Panc1 (cell line): ENCODE measurements around the gene MAGIX. TPM values are rescaled to one million over a fixed set of nuclear protein-coding genes. Genes with fewer than 3 reads are reported as not detected.
"Not testable (repeated sequence)": the region's sequence is repeated elsewhere in the genome, so short reads cannot be mapped to it uniquely, and the experiment has no call there.

Source experiments
- ATAC-seq: fragments of 200-7000 bp; cut with Tn5 transposase; 2 replicates; pipeline ENCODE4 v1.9.1; 2020; ENCODE audit warnings: mild to moderate bottlenecking, moderate library complexity
- BruUV-seq: library from RNA; stranded (reverse); fragments of 400-500 nt; replicated peaks from 2 replicates; lab custom pipeline; 2021; lab: Mats Ljungman, UMichigan
- CTCF ChIA-PET: fragments of 300-600 bp; sonication (Branson Sonifier 250); formaldehyde crosslinking; loops from one replicate; lab custom pipeline; 2022; ENCODE audit warnings: antibody characterized with exemption; lab: Charles Lee
- POLR2A ChIA-PET: fragments of 300-600 bp; sonication (Branson Sonifier 250); formaldehyde crosslinking; loops from one replicate; lab custom pipeline; 2022; ENCODE audit warnings: antibody characterized with exemption; lab: Charles Lee
- DNase-seq: peaks from one replicate; pipeline ENCODE4 v3.0.0-alpha.2; 2010; ENCODE audit warnings: low read depth, low spot score
- H3K27ac ChIP-seq: 2 replicates; pipeline ENCODE4 v1.5.1; 2011; ENCODE audit warnings: mild to moderate bottlenecking, low read length, inconsistent platforms
- H3K27me3 ChIP-seq: fragments of 200-500 bp; sonication (Bioruptor generic); 2 replicates; pipeline ENCODE4 v1.6.0; 2014; ENCODE audit warnings: low read length, inconsistent platforms; ENCODE audit not compliant: control insufficient read depth, insufficient read depth
- H3K36me3 ChIP-seq: fragments of 200-500 bp; sonication (Bioruptor generic); 2 replicates; pipeline ENCODE4 v1.5.1; 2014; ENCODE audit warnings: inconsistent platforms, mild to moderate bottlenecking, low read length, moderate library complexity; ENCODE audit not compliant: control insufficient read depth, insufficient read depth
- H3K4me1 ChIP-seq: 2 replicates; pipeline ENCODE4 v1.5.1; 2011; ENCODE audit warnings: inconsistent platforms, mild to moderate bottlenecking, low read length, moderate library complexity; ENCODE audit not compliant: control insufficient read depth, insufficient read depth
- H3K4me3 ChIP-seq, 2 experiments: 2 replicates each; pipeline ENCODE4 v1.5.1; 2011 to 2012; ENCODE audit warnings: low read depth in 2 of 2, low read length in 2 of 2, mild to moderate bottlenecking in 2 of 2, inconsistent platforms in 1 of 2, moderate library complexity in 1 of 2
- H3K9me3 ChIP-seq: fragments of 200-500 bp; sonication (Bioruptor generic); 2 replicates; pipeline ENCODE4 v1.5.1; 2014; ENCODE audit warnings: low read depth, mild to moderate bottlenecking, inconsistent platforms, low read length, moderate library complexity; ENCODE audit not compliant: control insufficient read depth, insufficient read depth
- POLR2AphosphoS5 ChIP-seq: IDR thresholded peaks from 2 replicates; pipeline ENCODE4 v1.6.1; 2012; ENCODE audit warnings: mild to moderate bottlenecking, low read depth, low read length, moderate library complexity
- SIN3A ChIP-seq: IDR thresholded peaks from 2 replicates; pipeline ENCODE4 v1.6.1; 2012; ENCODE audit warnings: low read depth, mild to moderate bottlenecking, low read length, moderate library complexity, borderline replicate concordance; ENCODE audit not compliant: insufficient read depth
- TCF7L2 ChIP-seq: IDR thresholded peaks from 2 replicates; pipeline ENCODE4 v1.6.1; 2011; ENCODE audit warnings: mild to moderate bottlenecking, low read depth, low read length, inconsistent platforms
- in situ Hi-C: cut with HindIII; loops from 2 replicates; pipeline ENCODE4 v1.10.0; 2016; ENCODE audit warnings: low sequenced_read_pairs, low pct_unique_long_range_greater_than_20kb
- intact Hi-C: fragments of 100-400 bp; cut with micrococcal nuclease; formaldehyde crosslinking; loops from one replicate; pipeline ENCODE4 v1.10.0; 2022; ENCODE audit not compliant: unreplicated experiment
- total RNA-seq: library from RNA; stranded (reverse); gene quantifications from one replicate; pipeline ENCODE4 v1.2.1, GENCODE V29; 2021; ENCODE audit not compliant: unreplicated experiment
- TF ChIP-seq, protein P1 (sequence below), 2 experiments: IDR thresholded peaks; 2 replicates each; pipeline ENCODE4 v1.6.1; 2011 to 2012; ENCODE audit warnings: low read depth in 2 of 2, control low read depth in 1 of 2, low read length in 1 of 2, mild to moderate bottlenecking in 1 of 2, moderate library complexity in 1 of 2; ENCODE audit not compliant: insufficient read depth in 1 of 2
- TF ChIP-seq, protein P2 (sequence below): fragments of 450-650 bp; IDR thresholded peaks from 2 replicates; pipeline ENCODE4 v1.5.1; 2017; ENCODE audit warnings: mild to moderate bottlenecking

Gene MAGIX
- total RNA-seq, 1 experiment from 2014 or later, result 3.8 TPM

DNA sequence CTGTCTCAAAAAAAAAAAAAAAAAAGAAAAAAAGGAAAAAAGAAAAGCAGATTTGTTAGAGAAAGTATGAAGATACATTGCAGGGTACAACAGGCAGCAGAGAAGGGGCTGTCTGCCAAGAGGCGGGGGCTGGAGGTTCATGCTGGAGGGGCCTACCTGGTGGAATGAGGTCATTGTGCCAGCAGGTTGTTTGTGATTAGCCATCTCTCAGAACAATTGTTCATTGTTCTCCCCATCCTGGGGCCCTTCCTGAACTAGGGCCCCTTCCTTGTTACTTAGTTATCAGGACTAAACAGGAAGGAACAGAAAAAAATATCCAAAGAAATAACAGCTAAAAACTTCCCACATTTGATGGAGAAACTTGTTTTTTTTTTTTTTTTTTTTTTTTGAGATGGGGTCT is 25.1 kb upstream of the MAGIX start:
- in situ Hi-C loops (no loop called here), intact Hi-C loops (no loop called here)
- CTCF ChIA-PET, result interaction anchor here (0.6 to 0.9 kb wide), 3 partner anchors 8 to 18 kb away, joined by 5 to 8 read pairs (median 6); no protein-coding TSS in a partner anchor
- BruUV-seq, result no TSS peak
- H3K4me3 ChIP-seq, result no peak overlapping the region
- ATAC-seq (no peak), DNase-seq (no peak)
- no peaks in the 10 kb centered on the region for H3K36me3 ChIP-seq
- H3K27ac ChIP-seq, result no peak overlapping the region
- POLR2A ChIA-PET, result interaction anchor here (0.7 kb wide), 1 partner anchor 88 kb away, joined by 10 read pairs; no protein-coding TSS in a partner anchor
- TF ChIP-seq POLR2AphosphoS5, result no peak
- no peaks in the 10 kb centered on the region for H3K4me1 ChIP-seq
- H3K9me3 ChIP-seq, result peaks cover 4% of the 10 kb centered on the region; the same call in 1 of the 2 replicates
- H3K27me3 ChIP-seq, result no peaks in the 10 kb centered on the region

DNA sequence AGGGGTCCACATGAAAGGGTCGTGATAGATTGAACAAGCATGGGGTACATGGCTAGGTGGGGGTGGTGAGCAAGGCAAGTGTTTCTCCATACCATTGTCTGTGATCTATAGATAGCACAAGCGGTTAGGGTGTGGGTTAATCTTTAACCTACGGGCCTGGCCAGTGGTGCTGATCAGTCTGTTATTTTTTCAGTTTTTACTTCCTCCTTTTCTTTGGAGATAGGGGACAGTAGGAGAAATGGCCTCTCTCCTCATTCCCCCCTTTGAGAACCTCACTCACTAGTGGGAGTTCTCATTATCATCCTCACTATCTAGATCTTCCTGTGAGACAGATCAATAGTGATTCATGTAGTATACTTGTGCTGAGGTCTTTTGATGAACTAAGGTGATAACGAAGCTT is 22.8 kb upstream of the MAGIX start:
- ChIA-PET POLR2A (no interaction called here), CTCF (no interaction called here)
- ATAC-seq (no peak), DNase-seq (no peak)
- intact Hi-C loops (no loop called here), in situ Hi-C loops (no loop called here)
- Histone ChIP-seq H3K9me3 (peaks cover 4% of the 10 kb centered on the region; the same call in 1 of the 2 replicates), H3K27ac (no peak overlapping the region), H3K27me3 (no peaks in the 10 kb centered on the region), H3K4me1 (no peaks in the 10 kb centered on the region), H3K36me3 (no peaks in the 10 kb centered on the region), H3K4me3 (no peak overlapping the region)
- BruUV-seq, result no TSS peak
- TF ChIP-seq SIN3A (no peak), POLR2AphosphoS5 (no peak), TCF7L2 (no peak)
- TF ChIP-seq, protein P1, sequence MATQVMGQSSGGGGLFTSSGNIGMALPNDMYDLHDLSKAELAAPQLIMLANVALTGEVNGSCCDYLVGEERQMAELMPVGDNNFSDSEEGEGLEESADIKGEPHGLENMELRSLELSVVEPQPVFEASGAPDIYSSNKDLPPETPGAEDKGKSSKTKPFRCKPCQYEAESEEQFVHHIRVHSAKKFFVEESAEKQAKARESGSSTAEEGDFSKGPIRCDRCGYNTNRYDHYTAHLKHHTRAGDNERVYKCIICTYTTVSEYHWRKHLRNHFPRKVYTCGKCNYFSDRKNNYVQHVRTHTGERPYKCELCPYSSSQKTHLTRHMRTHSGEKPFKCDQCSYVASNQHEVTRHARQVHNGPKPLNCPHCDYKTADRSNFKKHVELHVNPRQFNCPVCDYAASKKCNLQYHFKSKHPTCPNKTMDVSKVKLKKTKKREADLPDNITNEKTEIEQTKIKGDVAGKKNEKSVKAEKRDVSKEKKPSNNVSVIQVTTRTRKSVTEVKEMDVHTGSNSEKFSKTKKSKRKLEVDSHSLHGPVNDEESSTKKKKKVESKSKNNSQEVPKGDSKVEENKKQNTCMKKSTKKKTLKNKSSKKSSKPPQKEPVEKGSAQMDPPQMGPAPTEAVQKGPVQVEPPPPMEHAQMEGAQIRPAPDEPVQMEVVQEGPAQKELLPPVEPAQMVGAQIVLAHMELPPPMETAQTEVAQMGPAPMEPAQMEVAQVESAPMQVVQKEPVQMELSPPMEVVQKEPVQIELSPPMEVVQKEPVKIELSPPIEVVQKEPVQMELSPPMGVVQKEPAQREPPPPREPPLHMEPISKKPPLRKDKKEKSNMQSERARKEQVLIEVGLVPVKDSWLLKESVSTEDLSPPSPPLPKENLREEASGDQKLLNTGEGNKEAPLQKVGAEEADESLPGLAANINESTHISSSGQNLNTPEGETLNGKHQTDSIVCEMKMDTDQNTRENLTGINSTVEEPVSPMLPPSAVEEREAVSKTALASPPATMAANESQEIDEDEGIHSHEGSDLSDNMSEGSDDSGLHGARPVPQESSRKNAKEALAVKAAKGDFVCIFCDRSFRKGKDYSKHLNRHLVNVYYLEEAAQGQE (IDR thresholded peaks at IDR 0.05; ENCODE audit: insufficient read depth in 1 of 2, low read depth in 2 of 2, low read length in 1 of 2), result no peak
- TF ChIP-seq, protein P2, sequence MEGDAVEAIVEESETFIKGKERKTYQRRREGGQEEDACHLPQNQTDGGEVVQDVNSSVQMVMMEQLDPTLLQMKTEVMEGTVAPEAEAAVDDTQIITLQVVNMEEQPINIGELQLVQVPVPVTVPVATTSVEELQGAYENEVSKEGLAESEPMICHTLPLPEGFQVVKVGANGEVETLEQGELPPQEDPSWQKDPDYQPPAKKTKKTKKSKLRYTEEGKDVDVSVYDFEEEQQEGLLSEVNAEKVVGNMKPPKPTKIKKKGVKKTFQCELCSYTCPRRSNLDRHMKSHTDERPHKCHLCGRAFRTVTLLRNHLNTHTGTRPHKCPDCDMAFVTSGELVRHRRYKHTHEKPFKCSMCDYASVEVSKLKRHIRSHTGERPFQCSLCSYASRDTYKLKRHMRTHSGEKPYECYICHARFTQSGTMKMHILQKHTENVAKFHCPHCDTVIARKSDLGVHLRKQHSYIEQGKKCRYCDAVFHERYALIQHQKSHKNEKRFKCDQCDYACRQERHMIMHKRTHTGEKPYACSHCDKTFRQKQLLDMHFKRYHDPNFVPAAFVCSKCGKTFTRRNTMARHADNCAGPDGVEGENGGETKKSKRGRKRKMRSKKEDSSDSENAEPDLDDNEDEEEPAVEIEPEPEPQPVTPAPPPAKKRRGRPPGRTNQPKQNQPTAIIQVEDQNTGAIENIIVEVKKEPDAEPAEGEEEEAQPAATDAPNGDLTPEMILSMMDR, result no peak

DNA sequence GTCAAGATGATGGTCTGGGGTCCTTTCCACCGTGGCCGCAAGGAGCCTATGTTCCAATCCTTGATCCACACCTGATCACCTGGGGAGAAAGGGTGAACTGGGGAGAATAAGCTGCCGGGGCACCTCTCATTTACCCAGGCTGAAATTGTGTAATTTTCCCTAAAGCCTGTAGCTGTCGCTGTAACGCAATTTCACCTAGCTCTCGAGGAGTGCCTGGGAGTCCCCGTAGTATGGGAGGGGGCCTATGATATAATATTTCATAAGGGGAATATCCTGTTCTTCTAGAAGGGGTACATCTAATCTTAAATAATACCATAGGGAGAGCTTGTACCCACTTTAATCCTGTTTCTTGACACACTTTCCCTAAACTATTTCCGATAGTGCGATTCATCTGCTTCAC is 20.3 kb upstream of the MAGIX start:
- H3K4me1 ChIP-seq, BruUV-seq, in situ Hi-C loops, POLR2A ChIA-PET, H3K4me3 ChIP-seq, H3K36me3 ChIP-seq, H3K27me3 ChIP-seq, intact Hi-C loops, DNase-seq, H3K9me3 ChIP-seq, H3K27ac ChIP-seq, ATAC-seq: not testable (repeated sequence)
- CTCF ChIA-PET, result interaction anchor here (2.5 kb wide), 1 partner anchor 14 kb away, joined by 8 read pairs; no protein-coding TSS in a partner anchor

GRCh38 chrX:49143154-49143553 is 19.4 kb upstream of the MAGIX start:
- H3K36me3 ChIP-seq, ATAC-seq, DNase-seq, H3K4me1 ChIP-seq, H3K9me3 ChIP-seq, BruUV-seq, POLR2A ChIA-PET, intact Hi-C loops, in situ Hi-C loops, H3K27ac ChIP-seq, H3K4me3 ChIP-seq, H3K27me3 ChIP-seq: not testable (repeated sequence)
- CTCF ChIA-PET, result interaction anchor here (2.5 kb wide), 1 partner anchor 13 kb away, joined by 8 read pairs; no protein-coding TSS in a partner anchor
